DND-41 (cell line): Measurements from ENCODE around the gene FGF12.

ENCODE experiments used
- ATAC-seq: fragments of 200-7000 bp; cut with Tn5 transposase; 3 replicates; pipeline ENCODE4 v1.9.1; 2021; ENCODE audit warnings: low read depth; ENCODE audit not compliant: insufficient read depth
- DNase-seq: peaks from one replicate; pipeline ENCODE4 v3.0.0-alpha.2; 2020
- H2AFZ ChIP-seq: 2 replicates; pipeline ENCODE4 v1.6.0; 2012; ENCODE audit warnings: low read depth, low read length
- H3K27ac ChIP-seq: 2 replicates; pipeline ENCODE4 v1.5.1; 2012; ENCODE audit warnings: low read length, inconsistent platforms
- H3K27me3 ChIP-seq: fragments of 200-600 bp; sonication (generic); 2 replicates; pipeline ENCODE4 v1.6.0; 2012; ENCODE audit warnings: low read length, mild to moderate bottlenecking, inconsistent platforms; ENCODE audit not compliant: insufficient read depth, poor library complexity
- H3K36me3 ChIP-seq: 2 replicates; pipeline ENCODE4 v1.5.1; 2012; ENCODE audit warnings: low read length, inconsistent platforms; ENCODE audit not compliant: insufficient read depth
- H3K4me1 ChIP-seq: 2 replicates; pipeline ENCODE4 v1.5.1; 2012; ENCODE audit warnings: mild to moderate bottlenecking, low read length; ENCODE audit not compliant: insufficient read depth
- H3K4me2 ChIP-seq: 2 replicates; pipeline ENCODE4 v1.6.0; 2012; ENCODE audit warnings: mild to moderate bottlenecking, moderate library complexity, low read length, inconsistent platforms; ENCODE audit not compliant: insufficient read depth
- H3K4me3 ChIP-seq, 2 experiments: fragments of 200-600 bp in 1 of 2; shearing (Covaris generic) in 1 of 2; 2 replicates each; pipeline ENCODE4 v1.5.1; 2012 to 2016; ENCODE audit warnings: inconsistent platforms in 2 of 2, low read length in 2 of 2, mild to moderate bottlenecking in 2 of 2, low read depth in 1 of 2, moderate library complexity in 1 of 2
- H3K79me2 ChIP-seq: 2 replicates; pipeline ENCODE4 v1.6.0; 2012; ENCODE audit warnings: low read length, inconsistent platforms; ENCODE audit not compliant: insufficient read depth
- H3K9ac ChIP-seq: 2 replicates; pipeline ENCODE4 v1.6.0; 2012; ENCODE audit warnings: low read depth, mild to moderate bottlenecking, inconsistent platforms, low read length, moderate library complexity
- H3K9me3 ChIP-seq: 2 replicates; pipeline ENCODE4 v1.5.1; 2012; ENCODE audit warnings: low read length, moderate library complexity, mild to moderate bottlenecking, inconsistent platforms; ENCODE audit not compliant: insufficient read depth, severe bottlenecking
- H4K20me1 ChIP-seq: 2 replicates; pipeline ENCODE4 v1.6.0; 2012; ENCODE audit warnings: low read length; ENCODE audit not compliant: insufficient read depth
- CTCF ChIP-seq: IDR thresholded peaks from 2 replicates; pipeline ENCODE4 v1.5.1; 2012; ENCODE audit warnings: borderline replicate concordance, low read length, moderate library complexity, mild to moderate bottlenecking; ENCODE audit not compliant: poor library complexity, severe bottlenecking; ENCODE audit errors: extremely low read depth
- EZH2 ChIP-seq: IDR thresholded peaks from 3 replicates; pipeline ENCODE4 v1.6.1; 2012; ENCODE audit warnings: borderline replicate concordance, low read depth, mild to moderate bottlenecking, moderate library complexity, low read length, inconsistent platforms; ENCODE audit not compliant: severe bottlenecking

Gene FGF12

DNA sequence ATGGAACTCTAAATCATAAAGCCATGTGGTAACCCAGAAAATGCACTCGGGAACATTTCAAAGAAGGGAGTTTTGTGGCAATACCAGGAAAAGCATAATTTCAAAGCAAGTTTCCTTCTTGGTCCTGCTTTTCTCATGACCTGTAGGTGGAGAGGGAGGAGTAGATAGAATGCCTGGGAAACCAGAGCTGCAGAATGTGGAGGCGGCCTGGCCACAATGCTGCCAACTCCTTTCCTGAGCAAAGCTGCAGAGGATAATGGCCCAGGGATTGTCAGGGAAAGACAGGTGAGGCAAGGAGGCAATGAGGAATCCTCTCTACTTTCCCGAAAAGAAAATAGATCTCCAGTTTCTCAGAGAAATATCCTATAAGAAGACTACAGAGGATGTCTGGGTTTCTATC lies 330.3 kb downstream of the FGF12 start:
- H3K9me3 ChIP-seq = no peaks in the 10 kb centered on the region
- ATAC-seq (no peak), DNase-seq (no peak)
- TF ChIP-seq CTCF (no peak), EZH2 (no peak)
- no peaks in the 10 kb centered on the region for H3K79me2 ChIP-seq
- H2AFZ ChIP-seq = no peak overlapping the region
- no peaks in the 10 kb centered on the region for H3K4me1 ChIP-seq
- no peaks in the 10 kb centered on the region for H3K36me3 ChIP-seq
- H3K27ac ChIP-seq = no peak overlapping the region
- H3K27me3 ChIP-seq = no peaks in the 10 kb centered on the region
- H4K20me1 ChIP-seq = no peaks in the 10 kb centered on the region
- H3K4me2 ChIP-seq = no peak overlapping the region
- no peak overlapping the region for H3K9ac ChIP-seq
- no peak overlapping the region for H3K4me3 ChIP-seq

GRCh38 chr3:192395506-192395905 lies 331.8 kb downstream of the FGF12 start:
- H3K4me3 ChIP-seq = no peak overlapping the region
- no peaks in the 10 kb centered on the region for H3K4me1 ChIP-seq
- no peak overlapping the region for H2AFZ ChIP-seq
- H3K36me3 ChIP-seq = no peaks in the 10 kb centered on the region
- no peak for DNase-seq
- no peak for TF ChIP-seq CTCF
- no peak for TF ChIP-seq EZH2
- no peak for ATAC-seq
- H3K27ac ChIP-seq = no peak overlapping the region
- no peak overlapping the region for H3K9ac ChIP-seq
- H3K9me3 ChIP-seq = no peaks in the 10 kb centered on the region
- no peaks in the 10 kb centered on the region for H3K79me2 ChIP-seq
- H4K20me1 ChIP-seq = no peaks in the 10 kb centered on the region
- H3K4me2 ChIP-seq = no peak overlapping the region
- no peaks in the 10 kb centered on the region for H3K27me3 ChIP-seq

DNA sequence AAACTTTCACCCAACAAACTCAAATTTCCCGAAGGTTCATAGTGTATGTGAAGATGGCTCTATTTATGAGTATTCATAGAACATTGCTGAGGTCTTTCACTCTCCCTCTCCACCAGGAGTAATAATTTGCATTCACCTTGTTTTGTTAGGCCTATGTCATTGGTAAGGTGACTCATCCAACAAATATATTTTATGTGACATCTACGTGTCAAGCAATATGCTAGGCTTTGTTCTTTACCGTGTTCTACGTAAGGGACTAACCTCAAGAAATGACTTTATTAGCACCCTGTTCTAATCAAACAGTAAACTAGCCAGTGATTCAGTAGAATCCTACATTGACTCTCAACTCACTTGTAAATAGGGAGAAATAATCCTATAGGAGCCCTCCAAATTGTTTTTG lies 334.4 kb downstream of the FGF12 start:
- no peak overlapping the region for H3K4me2 ChIP-seq
- H3K27me3 ChIP-seq = no peaks in the 10 kb centered on the region
- H3K27ac ChIP-seq = no peak overlapping the region
- H3K4me3 ChIP-seq = no peak overlapping the region
- H3K9me3 ChIP-seq = no peaks in the 10 kb centered on the region
- no peak overlapping the region for H2AFZ ChIP-seq
- no peaks in the 10 kb centered on the region for H4K20me1 ChIP-seq
- no peak overlapping the region for H3K9ac ChIP-seq
- no peaks in the 10 kb centered on the region for H3K36me3 ChIP-seq
- TF ChIP-seq EZH2 (no peak), CTCF (no peak)
- ATAC-seq = no peak
- H3K4me1 ChIP-seq = no peaks in the 10 kb centered on the region
- no peak for DNase-seq
- H3K79me2 ChIP-seq = no peaks in the 10 kb centered on the region

DNA sequence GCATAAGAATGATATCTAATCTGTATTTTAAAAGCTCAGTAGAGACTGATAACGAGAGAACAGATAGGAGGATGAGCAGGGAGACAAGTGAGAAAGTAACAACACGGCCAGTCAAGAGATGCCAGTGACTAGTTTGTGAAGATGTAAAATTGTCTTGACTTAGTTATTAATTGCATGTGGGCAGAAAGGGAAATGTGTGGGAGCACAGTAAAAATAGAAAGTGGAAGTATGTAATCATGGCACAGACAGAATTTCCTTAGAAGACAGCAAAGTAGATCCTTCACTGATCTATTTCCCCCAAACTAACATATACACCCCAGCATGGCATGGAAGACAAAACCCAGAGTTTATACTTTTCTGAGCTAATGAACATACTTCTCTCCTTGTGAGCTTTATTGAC lies 344.5 kb downstream of the FGF12 start:
- Histone ChIP-seq H3K4me3 (no peak overlapping the region), H3K27ac (no peak overlapping the region), H3K9me3 (no peaks in the 10 kb centered on the region), H3K36me3 (no peaks in the 10 kb centered on the region), H3K27me3 (no peaks in the 10 kb centered on the region), H4K20me1 (no peaks in the 10 kb centered on the region), H3K79me2 (no peaks in the 10 kb centered on the region), H3K4me2 (no peak overlapping the region), H2AFZ (no peak overlapping the region), H3K9ac (no peak overlapping the region), H3K4me1 (no peaks in the 10 kb centered on the region)
- DNase-seq (no peak), ATAC-seq (no peak)
- no peak for TF ChIP-seq EZH2
- TF ChIP-seq CTCF = no peak
